T-helper 2 cell treated with Interferon-gamma antibody and Interleukin-4, amounts not matched to agents 100 ng/mL and 5 ng/mL, for 36 hours (primary cell): ENCODE data around the gene SLC12A8. TPM values are rescaled to one million over a fixed set of nuclear protein-coding genes. Genes with fewer than 3 reads are reported as not detected.

Experiments used
- intact Hi-C: fragments of 100-400 bp; cut with micrococcal nuclease; formaldehyde crosslinking; loops from one replicate; pipeline ENCODE4 v1.15.1; 2023
- total RNA-seq: library from RNA; stranded (reverse); gene quantifications from 2 replicates; pipeline ENCODE4 v1.2.3, GENCODE V29; 2022

SLC12A8 gene, protein sequence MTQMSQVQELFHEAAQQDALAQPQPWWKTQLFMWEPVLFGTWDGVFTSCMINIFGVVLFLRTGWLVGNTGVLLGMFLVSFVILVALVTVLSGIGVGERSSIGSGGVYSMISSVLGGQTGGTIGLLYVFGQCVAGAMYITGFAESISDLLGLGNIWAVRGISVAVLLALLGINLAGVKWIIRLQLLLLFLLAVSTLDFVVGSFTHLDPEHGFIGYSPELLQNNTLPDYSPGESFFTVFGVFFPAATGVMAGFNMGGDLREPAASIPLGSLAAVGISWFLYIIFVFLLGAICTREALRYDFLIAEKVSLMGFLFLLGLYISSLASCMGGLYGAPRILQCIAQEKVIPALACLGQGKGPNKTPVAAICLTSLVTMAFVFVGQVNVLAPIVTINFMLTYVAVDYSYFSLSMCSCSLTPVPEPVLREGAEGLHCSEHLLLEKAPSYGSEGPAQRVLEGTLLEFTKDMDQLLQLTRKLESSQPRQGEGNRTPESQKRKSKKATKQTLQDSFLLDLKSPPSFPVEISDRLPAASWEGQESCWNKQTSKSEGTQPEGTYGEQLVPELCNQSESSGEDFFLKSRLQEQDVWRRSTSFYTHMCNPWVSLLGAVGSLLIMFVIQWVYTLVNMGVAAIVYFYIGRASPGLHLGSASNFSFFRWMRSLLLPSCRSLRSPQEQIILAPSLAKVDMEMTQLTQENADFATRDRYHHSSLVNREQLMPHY
- 0.18 and 0.32 TPM in 2 replicates for total RNA-seq

DNA sequence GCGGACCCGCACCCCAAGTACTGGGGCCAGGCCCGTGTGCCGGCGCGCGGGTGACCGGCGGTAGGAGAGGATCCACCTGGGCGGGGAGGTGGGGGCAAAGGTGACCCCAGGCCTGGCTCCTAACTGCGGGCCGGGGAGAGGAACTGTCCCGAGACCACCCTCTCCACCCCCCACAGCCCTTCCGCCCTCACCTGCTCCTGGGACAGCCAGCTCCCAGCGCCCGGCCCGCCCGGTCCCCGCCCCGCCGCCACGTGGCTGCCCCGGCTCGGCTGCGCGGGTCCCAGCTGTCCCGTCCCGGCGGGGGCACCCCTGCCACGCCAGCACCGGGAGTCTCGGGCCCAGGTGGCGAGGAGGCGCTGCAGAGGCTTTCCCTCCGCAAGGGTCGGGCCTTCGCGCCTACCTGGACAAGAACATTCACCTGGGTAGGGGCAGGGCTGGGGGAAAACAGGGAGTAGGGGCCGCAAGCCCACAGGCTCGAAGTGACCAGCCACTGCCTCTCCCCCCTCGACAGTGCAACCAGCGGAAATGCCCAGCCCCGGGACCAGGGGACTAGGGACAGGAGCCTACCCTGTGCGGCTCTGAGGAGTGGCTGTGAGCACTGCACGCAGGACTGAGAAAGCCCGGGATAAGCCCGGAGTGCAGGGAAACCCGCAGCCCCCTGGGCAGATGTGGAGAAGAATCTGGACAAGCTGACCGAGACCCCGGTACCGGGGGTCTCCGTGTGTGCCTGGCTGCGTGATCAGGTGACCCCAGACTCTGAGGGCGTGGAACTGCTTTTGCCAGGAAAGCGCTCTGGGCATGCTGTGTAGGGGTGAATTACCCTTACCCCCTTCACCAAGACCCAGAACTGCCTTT is at the start of gene SLC12A8:
SLC12A8 (minus strand) TSS at position 240 of the 855 bp plus-strand sequence. CDS start 1,399 bp downstream, outside the sequence.
- intact Hi-C loops: no loop called here

DNA sequence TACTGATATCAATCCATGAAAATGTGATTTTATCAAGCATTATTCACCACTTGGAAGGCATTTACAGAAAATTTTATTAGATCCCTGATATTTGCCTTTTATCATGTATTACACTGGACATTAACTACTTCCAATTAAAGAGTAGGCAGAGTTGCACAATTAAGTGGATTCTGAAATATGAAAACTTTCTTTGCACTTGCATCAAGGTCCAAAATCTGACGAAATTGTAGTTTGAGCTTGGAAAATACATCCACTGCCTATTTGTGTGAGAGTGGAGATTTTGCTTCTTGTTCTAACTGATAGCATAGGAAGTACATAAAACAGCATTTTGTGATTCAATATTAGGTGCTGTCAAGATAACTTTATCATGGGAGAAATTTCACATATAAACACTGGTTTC is 49.6 kb upstream of the SLC12A8 start:
- intact Hi-C loops: no loop called here

DNA sequence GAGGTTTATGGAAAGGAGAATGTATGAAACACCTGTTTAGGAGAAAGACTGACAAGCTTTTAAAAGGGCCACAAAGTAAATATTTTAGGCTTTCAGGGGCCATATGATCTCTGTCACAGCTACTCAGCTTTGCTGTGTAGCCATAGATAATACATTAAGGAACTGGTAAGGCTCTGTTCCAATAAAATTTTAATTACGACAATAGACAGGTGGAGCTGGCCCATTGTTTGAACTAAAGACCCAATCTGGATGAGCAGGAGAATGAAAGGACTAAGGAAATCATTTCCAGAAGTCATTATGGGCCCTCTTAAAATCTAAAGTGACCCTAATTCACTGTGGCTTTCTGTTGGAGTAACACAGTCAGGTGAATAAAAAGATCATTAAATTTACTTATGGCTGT is 48.5 kb upstream of the SLC12A8 start:
- intact Hi-C loops: no loop called here

DNA sequence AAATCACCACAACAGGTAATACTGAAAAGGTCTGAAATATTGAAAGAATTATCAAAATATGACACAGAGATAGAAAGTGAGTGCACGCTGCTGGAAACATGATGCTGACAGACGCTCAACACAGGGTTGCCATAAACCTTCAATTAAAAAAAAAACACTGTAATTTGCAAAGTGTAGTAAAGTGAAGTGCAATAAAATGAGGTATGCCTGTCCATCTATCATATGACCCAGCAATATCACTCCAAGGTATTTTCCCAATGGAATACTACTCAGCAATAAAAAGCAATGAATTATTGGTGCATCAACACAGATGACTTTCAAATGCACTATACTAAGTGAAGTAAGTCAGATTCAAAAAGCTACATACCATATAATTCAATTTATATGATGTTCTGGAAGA is 47.6 kb upstream of the SLC12A8 start:
- intact Hi-C loops: no loop called here

DNA sequence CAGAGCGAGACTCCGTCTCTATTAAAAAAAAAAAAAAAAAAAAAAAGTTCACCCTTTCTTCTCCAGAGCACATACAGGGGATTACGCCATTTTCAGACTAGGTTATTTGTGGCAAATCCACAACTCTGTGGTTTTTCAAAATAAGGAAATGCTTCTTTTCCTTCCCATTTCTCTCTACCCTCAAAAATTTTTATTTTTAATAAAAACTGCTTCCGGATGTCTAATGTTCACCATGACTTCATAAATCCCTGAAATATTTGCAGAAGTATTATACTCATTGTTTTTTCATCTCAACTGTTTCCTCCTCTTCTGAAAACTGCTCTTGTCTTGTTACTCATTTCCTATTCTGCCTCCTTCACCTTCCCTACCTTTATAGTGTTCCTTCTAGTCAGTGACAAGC is 45.0 kb upstream of the SLC12A8 start:
- intact Hi-C loops: no loop called here

DNA sequence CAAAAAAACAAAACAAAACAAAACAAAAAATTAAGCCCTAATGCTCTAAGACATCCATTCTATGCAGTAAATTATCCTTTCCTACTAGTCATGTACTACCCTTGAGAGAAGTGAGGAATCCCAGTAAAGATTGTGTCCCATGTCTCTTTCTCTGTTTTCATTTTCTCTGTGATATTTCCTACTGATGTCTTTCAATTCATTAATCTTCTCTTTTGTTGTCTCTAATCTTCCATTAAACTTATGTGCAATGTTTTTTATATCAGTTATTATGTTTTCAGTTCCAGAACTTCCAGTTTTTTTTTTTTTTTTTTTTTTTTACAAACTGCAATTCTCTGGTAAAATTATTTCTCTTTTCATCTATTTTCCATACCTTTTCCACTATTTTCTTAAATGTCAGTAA is 44.1 kb upstream of the SLC12A8 start:
- intact Hi-C loops: no loop called here

DNA sequence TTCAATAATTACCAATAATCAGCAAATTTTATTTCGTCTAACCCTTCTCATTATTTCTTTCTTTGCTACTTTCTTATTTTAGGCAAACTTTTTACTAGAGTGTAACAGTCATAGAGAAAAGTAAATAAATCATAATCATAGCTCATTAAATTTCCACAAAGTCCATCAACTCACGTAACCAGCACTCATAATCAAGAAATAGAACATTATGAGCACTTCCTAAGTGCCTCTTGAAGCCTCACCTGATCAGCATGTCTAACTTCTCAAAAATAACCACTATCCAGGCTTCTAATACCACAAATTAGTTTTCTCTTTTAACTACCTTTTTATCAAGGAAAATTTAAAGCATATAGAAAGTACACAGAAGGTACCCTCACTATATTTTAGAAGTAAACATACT is 38.4 kb upstream of the SLC12A8 start:
- intact Hi-C loops: no loop called here

DNA sequence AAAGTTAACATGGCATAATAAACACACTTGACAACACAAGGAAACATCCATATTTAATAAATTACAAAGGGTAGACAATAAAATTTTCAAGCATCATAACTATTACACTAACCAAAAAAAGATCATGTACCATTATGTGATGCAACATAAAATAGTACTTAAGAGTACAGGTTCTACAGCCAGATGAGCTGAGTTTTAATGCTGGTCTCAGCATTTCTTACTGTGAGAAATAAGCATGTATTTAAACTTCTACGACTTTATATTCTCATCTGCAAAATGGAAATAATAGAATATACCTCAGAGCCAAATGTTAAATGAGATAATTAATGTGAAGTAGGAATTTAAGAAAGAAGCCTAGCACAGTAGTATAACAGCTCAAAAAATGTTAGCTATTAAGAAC is 33.7 kb upstream of the SLC12A8 start:
- intact Hi-C loops: no loop called here

DNA sequence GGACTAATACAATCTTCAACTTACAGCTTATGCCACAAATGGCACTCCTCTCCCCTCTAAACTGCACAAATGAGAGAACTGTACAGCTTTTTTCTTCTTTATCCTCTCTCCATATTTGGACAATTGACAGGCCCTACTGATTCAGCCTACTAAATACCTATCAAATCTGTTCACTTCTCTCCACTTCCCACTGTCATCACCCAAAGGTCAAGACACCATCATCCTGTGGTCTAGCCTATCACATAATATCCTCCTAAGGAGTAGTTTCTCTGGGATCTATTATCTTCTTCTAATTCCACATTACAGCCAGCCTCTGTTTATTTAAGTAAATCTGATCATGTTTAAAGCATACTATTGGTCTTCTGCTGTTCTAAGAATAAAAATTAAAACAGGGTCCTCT is 33.0 kb upstream of the SLC12A8 start:
- intact Hi-C loops: no loop called here

DNA sequence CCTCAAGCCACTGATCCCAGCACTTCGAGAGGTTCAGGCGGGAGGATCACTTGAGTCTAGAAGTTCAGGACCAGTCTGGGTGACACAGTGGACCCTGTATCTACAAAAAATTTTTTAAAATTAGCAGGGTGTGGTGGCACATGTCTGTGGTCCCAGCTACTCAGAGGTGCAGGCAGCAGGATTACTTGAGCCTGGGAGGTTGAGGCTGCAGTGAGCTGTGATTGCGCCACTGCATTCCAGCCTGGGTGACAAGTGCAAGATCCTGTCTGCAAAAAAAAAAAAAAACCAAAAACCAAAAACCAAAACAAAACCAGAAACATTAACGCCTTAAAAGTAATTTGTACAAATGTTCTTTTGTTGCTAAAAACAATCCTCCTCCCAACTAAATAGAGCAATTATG is 27.9 kb upstream of the SLC12A8 start:
- intact Hi-C loops: no loop called here

DNA sequence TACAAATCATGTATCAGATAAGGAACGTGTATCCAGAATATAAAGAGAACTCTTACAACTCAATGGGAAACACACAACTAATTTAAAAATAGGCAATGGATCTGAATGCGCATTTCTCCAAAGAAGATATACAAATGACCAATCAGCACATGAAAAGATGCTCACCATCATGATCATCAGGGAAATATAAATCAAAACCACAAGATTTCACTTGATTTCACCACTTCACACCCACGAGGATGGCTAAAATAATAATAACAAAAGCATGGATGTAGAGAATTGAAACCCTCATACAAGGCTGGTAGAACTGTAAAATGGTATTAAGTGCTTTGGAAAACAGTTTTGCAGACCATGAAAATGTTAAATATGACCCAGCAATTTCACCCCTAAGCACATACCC is 26.7 kb upstream of the SLC12A8 start:
- intact Hi-C loops: no loop called here

DNA sequence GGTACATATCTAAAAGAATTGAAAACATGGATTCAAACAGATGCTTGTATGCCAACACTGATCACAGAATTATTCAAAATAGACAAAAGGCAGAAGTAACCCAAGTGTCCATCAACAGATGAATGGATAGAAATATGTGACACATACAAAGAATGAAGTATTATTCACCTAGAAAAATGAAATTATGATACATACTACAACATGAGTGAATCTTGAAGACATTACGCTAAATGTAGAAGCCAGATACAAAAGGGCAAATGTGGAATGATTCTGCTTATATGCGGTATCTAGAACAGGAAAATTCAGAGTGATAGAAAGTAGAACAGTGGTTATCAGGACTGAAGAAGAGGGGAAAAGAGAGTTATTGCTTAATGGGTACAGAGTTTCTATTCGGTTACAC is 26.2 kb upstream of the SLC12A8 start:
- intact Hi-C loops: no loop called here

DNA sequence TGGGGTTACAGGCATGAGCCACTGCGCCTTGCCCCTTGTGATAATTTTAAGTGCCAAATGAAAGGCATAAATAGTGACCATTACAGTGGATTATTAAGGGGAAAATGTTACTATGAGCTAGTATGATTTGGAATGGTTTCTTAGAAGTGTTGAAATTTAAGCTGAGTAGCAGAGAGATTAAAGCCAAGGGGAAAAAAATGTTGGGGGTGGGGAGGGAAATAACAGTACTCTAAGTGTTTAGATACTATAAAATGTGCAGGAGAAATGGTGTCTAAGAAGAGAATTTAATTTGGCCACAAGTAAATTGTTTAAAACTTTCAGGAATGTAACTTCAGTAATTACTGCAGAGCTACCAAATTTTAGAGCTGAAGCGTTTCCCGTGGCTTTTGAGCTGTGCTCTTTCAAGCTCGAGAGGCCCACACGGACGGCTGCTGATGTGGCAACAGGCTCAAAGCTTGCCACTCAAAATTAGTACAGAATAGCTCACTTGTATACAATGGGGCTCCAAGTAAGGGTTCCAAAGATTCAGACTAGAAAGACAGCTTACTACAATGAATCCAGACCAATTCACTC is 23.9 kb upstream of the SLC12A8 start:
- intact Hi-C loops: no loop called here

DNA sequence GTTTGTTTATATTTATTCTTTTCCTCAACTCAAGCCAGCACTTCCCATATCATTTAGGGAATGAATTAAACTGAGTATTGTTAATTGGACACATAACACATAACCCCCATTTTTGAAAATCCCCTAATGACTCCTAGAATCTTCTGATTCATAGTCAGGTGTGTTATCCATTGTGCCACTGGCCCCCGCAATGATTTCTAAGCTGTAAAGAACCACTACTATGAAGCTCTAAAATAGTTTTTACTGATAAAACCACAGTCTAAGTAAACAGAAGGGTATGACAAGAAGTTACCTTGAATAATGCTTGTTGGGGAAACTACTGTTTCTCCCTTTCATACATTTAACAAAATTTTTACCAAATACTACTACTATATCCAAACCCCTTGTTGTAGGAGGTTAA is 22.3 kb upstream of the SLC12A8 start:
- intact Hi-C loops: no loop called here

DNA sequence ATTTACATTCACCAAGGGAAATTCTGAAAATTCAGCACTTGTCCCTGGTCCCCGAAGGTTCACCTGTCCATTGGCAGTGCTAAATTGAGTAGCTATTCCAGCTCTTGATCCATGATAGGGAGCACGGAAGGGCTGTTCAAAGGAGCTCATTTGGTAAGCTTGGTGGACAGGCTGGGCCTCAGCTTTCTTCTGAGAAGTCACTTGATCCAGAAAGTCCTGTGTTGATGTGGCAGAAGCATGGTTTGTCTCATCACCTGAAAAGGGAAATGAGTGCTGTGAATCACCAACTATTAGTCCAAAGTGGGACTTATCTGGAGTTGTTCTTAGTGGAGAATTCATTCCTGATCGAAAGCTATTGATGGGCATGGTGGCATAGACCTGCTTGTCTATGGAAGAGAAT is 19.9 kb upstream of the SLC12A8 start:
- intact Hi-C loops: no loop called here

DNA sequence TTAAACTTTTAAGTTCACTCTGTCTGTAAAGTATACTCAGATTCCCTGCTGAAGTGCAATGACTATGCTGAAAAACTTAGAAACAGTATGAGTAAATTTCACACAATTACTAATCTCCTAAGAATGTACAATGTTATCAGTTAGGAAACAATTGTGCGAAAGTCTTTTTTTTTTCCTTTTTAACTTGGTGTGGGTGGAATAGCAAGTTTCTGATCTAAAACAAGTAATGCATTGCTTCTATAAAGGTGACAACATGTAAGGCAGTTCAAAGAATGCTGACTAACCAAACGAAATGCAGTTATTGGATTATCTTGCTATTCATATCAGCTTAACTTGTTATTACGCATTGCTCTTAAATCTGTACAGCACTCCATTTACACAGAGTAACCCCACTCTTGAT is 19.3 kb upstream of the SLC12A8 start:
- intact Hi-C loops: no loop called here

DNA sequence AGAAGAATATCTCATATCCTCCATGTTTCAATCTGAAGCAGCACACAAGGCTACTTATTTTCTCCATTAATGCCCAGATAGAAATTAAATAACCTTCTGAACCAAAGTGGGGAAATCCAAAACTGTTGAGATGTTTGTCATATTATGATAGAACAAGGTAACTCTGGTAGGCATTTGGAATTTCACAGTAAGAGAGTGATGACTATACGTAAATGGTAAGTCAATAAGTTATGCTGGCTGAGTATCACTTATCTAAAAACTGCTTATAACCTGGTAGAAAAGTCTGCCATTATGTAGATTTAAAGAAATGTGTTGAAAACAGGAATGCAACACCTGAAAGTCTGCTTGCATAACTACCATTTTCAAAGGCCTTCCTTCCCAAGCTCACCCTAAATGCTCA is 17.2 kb upstream of the SLC12A8 start:
- intact Hi-C loops: no loop called here

DNA sequence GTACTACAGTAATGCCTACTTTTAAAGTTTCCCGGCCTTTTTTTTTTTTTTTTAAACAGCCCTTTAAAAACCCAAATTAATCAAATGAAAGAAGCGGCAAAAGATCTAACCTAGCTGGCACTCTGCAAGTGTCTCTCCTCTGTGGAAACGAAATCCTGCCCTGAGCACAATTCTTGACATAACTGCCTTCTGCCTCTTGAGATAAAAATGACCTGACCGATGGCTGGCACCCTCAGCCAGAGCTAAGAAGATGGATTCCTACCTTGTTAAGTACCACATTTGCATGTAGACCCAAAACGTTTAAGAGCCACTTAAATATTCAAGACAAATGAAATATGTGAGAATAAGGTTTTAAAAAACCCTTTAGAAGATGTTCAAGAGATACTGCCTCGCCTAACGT is 16.6 kb upstream of the SLC12A8 start:
- intact Hi-C loops: no loop called here

DNA sequence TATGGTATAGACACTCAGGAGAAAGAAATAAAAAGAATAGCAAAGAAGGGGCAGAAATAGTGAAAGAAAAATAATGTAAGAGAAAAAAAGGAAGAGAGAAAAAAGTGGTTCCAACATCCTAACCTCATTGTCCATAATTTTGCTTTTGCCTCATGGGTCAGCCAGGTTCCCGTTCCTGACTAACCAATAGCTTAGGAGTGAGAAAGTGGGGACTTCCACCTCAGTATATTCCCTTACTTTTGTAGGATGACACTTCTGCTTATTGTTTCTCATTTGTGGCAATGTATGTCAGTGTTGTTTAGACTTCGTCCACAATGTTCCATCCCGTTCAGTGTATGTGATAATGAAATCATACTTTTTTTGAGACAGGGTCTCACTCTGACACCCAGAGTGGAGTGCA is 9.3 kb upstream of the SLC12A8 start:
- intact Hi-C loops: no loop called here

DNA sequence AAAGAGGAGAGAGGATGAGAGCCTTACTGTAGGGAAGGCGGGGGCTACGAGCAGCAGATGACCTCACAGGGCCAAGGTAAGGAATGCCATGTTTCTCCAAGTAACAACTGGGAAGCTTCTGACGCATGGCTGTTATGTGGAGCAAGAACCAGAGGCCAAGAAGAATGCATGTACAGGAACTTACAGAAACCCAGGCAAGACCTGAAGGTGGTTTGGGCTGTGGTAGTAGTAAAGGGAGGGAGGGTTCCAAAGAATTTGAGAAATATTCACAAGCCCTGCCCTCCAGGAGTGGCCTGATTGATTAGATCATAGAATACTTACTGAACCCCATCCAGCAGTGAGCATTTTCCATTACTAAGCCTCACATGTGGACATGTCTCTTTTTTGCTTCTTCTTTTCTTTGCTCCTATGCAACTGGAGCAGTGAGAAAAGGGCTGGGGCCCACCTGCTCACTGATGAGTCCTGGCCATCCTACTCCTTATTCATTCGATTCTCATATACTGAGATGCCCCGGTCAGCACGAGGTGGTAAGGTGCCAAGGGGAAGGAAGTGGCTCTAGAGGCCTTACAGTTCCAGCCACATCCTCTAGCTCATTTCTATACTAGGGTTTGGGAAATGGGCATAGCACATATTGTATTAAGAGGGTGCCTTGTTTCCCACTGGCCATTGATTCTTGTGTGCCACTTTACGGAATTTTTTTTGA is 8.3 kb upstream of the SLC12A8 start:
- intact Hi-C loops: no loop called here

DNA sequence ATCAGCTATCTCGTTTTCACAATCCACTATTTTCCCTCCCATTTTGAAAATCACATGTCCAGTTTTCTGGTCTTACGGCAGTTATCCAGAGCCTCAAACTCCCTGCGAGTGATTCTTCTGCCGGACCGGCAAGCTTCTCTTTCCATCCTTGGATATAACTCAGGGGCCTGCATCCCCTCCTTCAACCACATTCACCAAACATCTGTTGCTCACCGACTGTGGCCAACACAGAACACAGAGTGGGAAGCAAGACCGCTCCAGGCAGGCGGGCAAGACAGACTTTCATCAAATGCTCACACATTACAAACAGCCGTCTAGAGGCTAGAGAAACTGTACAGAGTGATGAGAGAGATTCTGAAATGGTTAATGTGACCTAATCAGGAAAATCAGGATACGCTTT is 7.6 kb upstream of the SLC12A8 start:
- intact Hi-C loops: no loop called here
